Measurements from ENCODE around the gene URB1. TPM values are rescaled to one million over a fixed set of nuclear protein-coding genes. Genes with fewer than 3 reads are reported as not detected.

The URB1 gene
- total and polyA plus RNA-seq, 7 experiments from 2014 or later, result 1.8 to 20.6 (median 15.3) TPM

DNA sequence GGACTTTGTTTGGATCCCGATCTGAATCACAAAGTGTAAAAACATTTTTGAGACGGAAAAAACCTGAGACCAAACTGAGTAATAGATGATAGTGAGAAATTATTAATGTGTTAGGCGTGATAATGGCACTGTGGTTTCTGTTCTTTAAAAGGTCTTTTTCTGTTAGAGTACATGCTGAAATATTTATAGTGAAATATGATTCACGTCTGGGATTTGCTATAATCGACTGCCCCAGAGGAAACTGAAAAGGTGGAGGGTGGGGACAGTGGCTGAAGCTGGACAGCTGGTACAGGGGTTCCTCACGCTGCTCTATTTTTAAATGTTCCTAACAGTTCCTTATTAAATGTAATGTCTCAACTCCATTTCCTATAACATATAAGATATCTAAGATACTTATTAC lies 11.2 kb downstream of the URB1 start:
- no peak overlapping the region for H3K27ac Mint-ChIP-seq
- intact Hi-C loops (cut with micrococcal nuclease), result no loop called here
- no peaks in the 10 kb centered on the region for H3K9me3 Mint-ChIP-seq
- DNase-seq (no peak), ATAC-seq (no peak)
- Histone ChIP-seq H3K27ac (ENCODE audit: low read depth, low read length) (no peak overlapping the region), H3K4me3 (ENCODE audit: low read length) (no peak overlapping the region), H3K27me3 (ENCODE audit: control insufficient read depth in 2 of 2, insufficient read depth in 2 of 2, low read length in 2 of 2) (no peaks in the 10 kb centered on the region), H3K4me1 (ENCODE audit: control insufficient read depth in 2 of 2, insufficient read depth in 2 of 2, low read length in 2 of 2) (no peaks in the 10 kb centered on the region), H3K9me3 (ENCODE audit: control insufficient read depth in 2 of 3, low read length in 3 of 3) (no peaks in the 10 kb centered on the region), H3K36me3 (ENCODE audit: control insufficient read depth in 2 of 3, insufficient read depth in 3 of 3, low read length in 3 of 3) (peaks cover 6 to 86% (median 23%) of the 10 kb centered on the region in 3 experiments)
- no peaks in the 10 kb centered on the region for H3K27me3 Mint-ChIP-seq
- CTCF ChIA-PET, result no interaction called here
- H3K4me1 Mint-ChIP-seq, result peaks cover 5 to 8% (median 6%) of the 10 kb centered on the region in 7 donors
- POLR2A ChIA-PET, result no interaction called here
- peaks cover 5 to 78% (median 21%) of the 10 kb centered on the region in 5 donors for H3K36me3 Mint-ChIP-seq
- H3K4me3 Mint-ChIP-seq, result no peak overlapping the region

- H3K27ac ChIP-seq (ENCODE audit: low read depth, low read length), result no peak overlapping the region
- peaks cover 6 to 92% (median 23%) of the 10 kb centered on the region in 3 experiments for H3K36me3 ChIP-seq (ENCODE audit: control insufficient read depth in 2 of 3, insufficient read depth in 3 of 3, low read length in 3 of 3)
These were observed 11.9 kb downstream of the URB1 start for GRCh38 chr21:32380940-32381339.

DNA sequence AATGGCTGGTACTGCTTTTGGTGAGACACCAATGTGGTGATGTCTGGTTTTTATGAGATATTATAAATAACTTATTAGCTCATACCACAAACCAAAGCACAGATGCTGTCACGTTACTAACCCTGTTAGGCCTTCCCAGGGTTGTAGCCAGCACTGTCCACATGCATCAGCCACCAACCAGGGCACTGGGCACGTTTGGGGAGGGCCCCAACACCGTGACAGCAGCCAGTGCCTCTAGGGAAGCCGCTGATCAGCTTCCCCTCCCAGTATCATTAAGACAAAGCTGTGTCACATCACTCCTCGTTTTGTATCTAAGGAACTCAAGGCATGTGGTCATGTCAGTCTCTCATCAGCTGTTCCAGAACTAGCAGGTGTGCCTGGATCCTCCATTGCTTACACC lies 13.9 kb downstream of the URB1 start:
- ATAC-seq (no peak), DNase-seq (no peak)
- ChIA-PET POLR2A (no interaction called here), CTCF (no interaction called here)
- no peak overlapping the region for H3K4me3 ChIP-seq (ENCODE audit: low read length)
- peaks cover 0 to 1% (median 0%) of the 10 kb centered on the region in 7 donors for H3K4me1 Mint-ChIP-seq
- intact Hi-C loops (cut with micrococcal nuclease), result no loop called here
- no peaks in the 10 kb centered on the region for H3K9me3 Mint-ChIP-seq
- no peak overlapping the region for H3K27ac ChIP-seq (ENCODE audit: low read depth, low read length)
- H3K36me3 Mint-ChIP-seq, result peaks cover 5 to 75% (median 15%) of the 10 kb centered on the region in 5 donors
- no peaks in the 10 kb centered on the region for H3K27me3 Mint-ChIP-seq
- H3K36me3 ChIP-seq (ENCODE audit: control insufficient read depth in 2 of 3, insufficient read depth in 3 of 3, low read length in 3 of 3), result peaks cover 14 to 96% (median 18%) of the 10 kb centered on the region in 3 experiments
- no peak overlapping the region for H3K27ac Mint-ChIP-seq
- H3K4me1 ChIP-seq (ENCODE audit: control insufficient read depth in 2 of 2, insufficient read depth in 2 of 2, low read length in 2 of 2), result no peaks in the 10 kb centered on the region
- no peaks in the 10 kb centered on the region for H3K9me3 ChIP-seq (ENCODE audit: control insufficient read depth in 2 of 3, low read length in 3 of 3)
- H3K4me3 Mint-ChIP-seq, result no peak overlapping the region
- H3K27me3 ChIP-seq (ENCODE audit: control insufficient read depth in 2 of 2, insufficient read depth in 2 of 2, low read length in 2 of 2), result no peaks in the 10 kb centered on the region

More at GRCh38 chr21:32380940-32381339, 11.9 kb downstream of the URB1 start:
- Histone ChIP-seq H3K9me3 (ENCODE audit: control insufficient read depth in 2 of 3, low read length in 3 of 3) (no peaks in the 10 kb centered on the region), H3K4me1 (ENCODE audit: control insufficient read depth in 2 of 2, insufficient read depth in 2 of 2, low read length in 2 of 2) (no peaks in the 10 kb centered on the region), H3K27me3 (ENCODE audit: control insufficient read depth in 2 of 2, insufficient read depth in 2 of 2, low read length in 2 of 2) (no peaks in the 10 kb centered on the region), H3K4me3 (ENCODE audit: low read length) (no peak overlapping the region)
- Mint-ChIP-seq H3K36me3 (peaks cover 5 to 83% (median 25%) of the 10 kb centered on the region in 5 donors), H3K27me3 (no peaks in the 10 kb centered on the region), H3K9me3 (no peaks in the 10 kb centered on the region), H3K4me1 (peaks cover 1 to 8% (median 6%) of the 10 kb centered on the region in 7 donors), H3K4me3 (no peak overlapping the region), H3K27ac (no peak overlapping the region)
- ChIA-PET CTCF (no interaction called here), POLR2A (no interaction called here)
- ATAC-seq (no peak), DNase-seq (no peak)
- intact Hi-C loops (cut with micrococcal nuclease), result no loop called here

- no peak overlapping the region for H3K4me3 ChIP-seq (ENCODE audit: low read length)
- H3K27ac ChIP-seq (ENCODE audit: low read depth, low read length), result no peak overlapping the region
- POLR2A ChIA-PET, result no interaction called here
- peaks cover 12 to 88% (median 13%) of the 10 kb centered on the region in 3 experiments for H3K36me3 ChIP-seq (ENCODE audit: control insufficient read depth in 2 of 3, insufficient read depth in 3 of 3, low read length in 3 of 3)
- H3K4me1 Mint-ChIP-seq, result peaks cover 0 to 1% (median 0%) of the 10 kb centered on the region in 7 donors
- DNase-seq (no peak), ATAC-seq (no peak)
- no peaks in the 10 kb centered on the region for H3K4me1 ChIP-seq (ENCODE audit: control insufficient read depth in 2 of 2, insufficient read depth in 2 of 2, low read length in 2 of 2)
- intact Hi-C loops (cut with micrococcal nuclease), result no loop called here
- peaks cover 8 to 69% (median 14%) of the 10 kb centered on the region in 5 donors for H3K36me3 Mint-ChIP-seq
- no peaks in the 10 kb centered on the region for H3K9me3 ChIP-seq (ENCODE audit: control insufficient read depth in 2 of 3, low read length in 3 of 3)
- CTCF ChIA-PET, result interaction anchor here (0.6 kb wide), 1 partner anchor 24 kb away, joined by 3 read pairs; no protein-coding TSS in a partner anchor
- no peaks in the 10 kb centered on the region for H3K27me3 ChIP-seq (ENCODE audit: control insufficient read depth in 2 of 2, insufficient read depth in 2 of 2, low read length in 2 of 2)
- no peaks in the 10 kb centered on the region for H3K9me3 Mint-ChIP-seq
- no peaks in the 10 kb centered on the region for H3K27me3 Mint-ChIP-seq
- H3K27ac Mint-ChIP-seq, result no peak overlapping the region
- no peak overlapping the region for H3K4me3 Mint-ChIP-seq
These were observed 14.8 kb downstream of the URB1 start for GRCh38 chr21:32377991-32378390.

DNA sequence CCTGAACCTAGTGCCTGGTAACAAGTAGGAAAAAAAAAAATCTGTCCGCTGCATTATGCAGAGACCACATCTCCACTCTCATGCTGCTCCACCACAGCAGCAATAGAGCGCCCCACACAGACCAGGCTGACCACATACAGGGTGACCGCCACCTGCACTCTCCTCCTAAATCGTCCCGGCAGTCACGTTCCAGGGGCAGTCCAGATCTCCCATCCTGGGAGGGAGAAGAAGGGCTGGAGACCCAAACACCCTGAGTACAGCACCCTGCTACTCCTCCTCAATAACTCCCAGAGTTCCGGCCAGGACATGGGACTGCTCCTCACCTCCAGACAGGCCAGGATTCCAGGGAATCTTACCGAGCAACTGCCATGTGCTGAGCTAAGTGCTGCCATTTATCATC lies 15.3 kb downstream of the URB1 start:
- no peak overlapping the region for H3K27ac ChIP-seq (ENCODE audit: low read depth, low read length)
- CTCF ChIA-PET, result interaction anchor here (0.6 kb wide), 1 partner anchor 23 kb away, joined by 3 read pairs; no protein-coding TSS in a partner anchor
- H3K4me1 ChIP-seq (ENCODE audit: control insufficient read depth in 2 of 2, insufficient read depth in 2 of 2, low read length in 2 of 2), result no peaks in the 10 kb centered on the region
- peaks cover 0 to 1% (median 0%) of the 10 kb centered on the region in 7 donors for H3K4me1 Mint-ChIP-seq
- H3K36me3 ChIP-seq (ENCODE audit: control insufficient read depth in 2 of 3, insufficient read depth in 3 of 3, low read length in 3 of 3), result peaks cover 8 to 88% (median 12%) of the 10 kb centered on the region in 3 experiments
- ATAC-seq (no peak), DNase-seq (no peak)
- H3K9me3 ChIP-seq (ENCODE audit: control insufficient read depth in 2 of 3, low read length in 3 of 3), result no peaks in the 10 kb centered on the region
- H3K4me3 ChIP-seq (ENCODE audit: low read length), result no peak overlapping the region
- POLR2A ChIA-PET, result no interaction called here
- H3K27me3 ChIP-seq (ENCODE audit: control insufficient read depth in 2 of 2, insufficient read depth in 2 of 2, low read length in 2 of 2), result no peaks in the 10 kb centered on the region
- H3K4me3 Mint-ChIP-seq, result no peak overlapping the region
- H3K27ac Mint-ChIP-seq, result no peak overlapping the region
- H3K27me3 Mint-ChIP-seq, result no peaks in the 10 kb centered on the region
- no peaks in the 10 kb centered on the region for H3K9me3 Mint-ChIP-seq
- H3K36me3 Mint-ChIP-seq, result peaks cover 8 to 67% (median 18%) of the 10 kb centered on the region in 5 donors
- intact Hi-C loops (cut with micrococcal nuclease), result no loop called here

DNA sequence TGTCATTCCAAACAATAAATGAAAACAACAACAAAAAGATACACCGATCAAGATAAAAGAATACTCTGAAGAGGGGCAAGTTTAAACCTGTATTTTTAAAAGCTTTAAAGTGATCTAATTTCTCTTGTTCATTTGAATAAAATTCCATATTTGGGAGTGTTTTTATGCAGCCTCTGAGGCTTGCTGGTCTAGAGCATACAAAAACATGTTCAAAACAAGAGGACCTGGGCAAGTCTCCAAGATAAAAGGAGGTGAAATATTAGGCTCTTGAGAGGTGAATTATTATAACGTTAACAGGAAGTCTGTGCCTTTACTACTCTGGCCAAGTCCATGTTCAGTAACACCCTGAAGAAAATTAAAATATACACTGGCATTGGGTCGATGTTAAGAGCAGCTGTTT lies 20.1 kb downstream of the URB1 start:
- H3K36me3 Mint-ChIP-seq, result peaks cover 8 to 61% (median 31%) of the 10 kb centered on the region in 5 donors
- no peak overlapping the region for H3K4me3 Mint-ChIP-seq
- no peak overlapping the region for H3K27ac Mint-ChIP-seq
- no peaks in the 10 kb centered on the region for H3K27me3 ChIP-seq (ENCODE audit: control insufficient read depth in 2 of 2, insufficient read depth in 2 of 2, low read length in 2 of 2)
- no peaks in the 10 kb centered on the region for H3K9me3 Mint-ChIP-seq
- H3K4me1 ChIP-seq (ENCODE audit: control insufficient read depth in 2 of 2, insufficient read depth in 2 of 2, low read length in 2 of 2), result no peaks in the 10 kb centered on the region
- ATAC-seq (no peak), DNase-seq (no peak)
- no peaks in the 10 kb centered on the region for H3K27me3 Mint-ChIP-seq
- no peak overlapping the region for H3K27ac ChIP-seq (ENCODE audit: low read depth, low read length)
- POLR2A ChIA-PET, result interaction anchor here (0.6 kb wide), 1 partner anchor 198 kb away, joined by 5 read pairs; no protein-coding TSS in a partner anchor
- intact Hi-C loops (cut with micrococcal nuclease), result no loop called here
- no peak overlapping the region for H3K4me3 ChIP-seq (ENCODE audit: low read length)
- H3K9me3 ChIP-seq (ENCODE audit: control insufficient read depth in 2 of 3, low read length in 3 of 3), result no peaks in the 10 kb centered on the region
- CTCF ChIA-PET, result no interaction called here
- peaks cover 0 to 5% (median 0%) of the 10 kb centered on the region in 7 donors for H3K4me1 Mint-ChIP-seq
- H3K36me3 ChIP-seq (ENCODE audit: control insufficient read depth in 2 of 3, insufficient read depth in 3 of 3, low read length in 3 of 3), result peaks cover 0 to 77% (median 18%) of the 10 kb centered on the region in 3 experiments

DNA sequence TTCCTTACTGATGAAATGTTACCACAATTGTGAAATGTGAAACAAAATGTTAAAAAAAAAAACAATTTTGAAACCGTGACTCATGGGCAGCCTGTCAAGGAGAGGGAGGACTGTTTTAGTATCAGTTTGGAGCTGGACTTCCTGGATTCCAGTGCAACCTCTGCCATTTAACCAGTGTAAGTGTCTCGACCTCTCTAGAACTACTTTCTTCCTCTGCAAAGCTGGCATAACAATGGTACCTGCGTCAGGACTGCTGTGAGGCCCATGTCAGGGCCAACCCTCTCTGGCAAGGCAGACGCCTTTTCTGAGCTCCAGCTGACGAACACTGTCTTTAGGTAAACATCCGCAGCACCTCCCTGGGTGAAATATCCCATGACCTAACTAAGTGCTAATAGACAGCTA lies 20.9 kb downstream of the URB1 start:
- Histone ChIP-seq H3K27me3 (ENCODE audit: control insufficient read depth in 2 of 2, insufficient read depth in 2 of 2, low read length in 2 of 2) (no peaks in the 10 kb centered on the region), H3K4me1 (ENCODE audit: control insufficient read depth in 2 of 2, insufficient read depth in 2 of 2, low read length in 2 of 2) (no peaks in the 10 kb centered on the region), H3K27ac (ENCODE audit: low read depth, low read length) (no peak overlapping the region), H3K9me3 (ENCODE audit: control insufficient read depth in 2 of 3, low read length in 3 of 3) (no peaks in the 10 kb centered on the region), H3K4me3 (ENCODE audit: low read length) (no peak overlapping the region), H3K36me3 (ENCODE audit: control insufficient read depth in 2 of 3, insufficient read depth in 3 of 3, low read length in 3 of 3) (peaks cover 0 to 78% (median 25%) of the 10 kb centered on the region in 3 experiments)
- peaks cover 8 to 62% (median 37%) of the 10 kb centered on the region in 5 donors for H3K36me3 Mint-ChIP-seq
- no peak overlapping the region for H3K4me3 Mint-ChIP-seq
- intact Hi-C loops (cut with micrococcal nuclease), result no loop called here
- H3K9me3 Mint-ChIP-seq, result no peaks in the 10 kb centered on the region
- peak; percentile 65 for ATAC-seq
- peaks cover 0 to 5% (median 0%) of the 10 kb centered on the region in 7 donors for H3K4me1 Mint-ChIP-seq
- CTCF ChIA-PET, result no interaction called here
- no peaks in the 10 kb centered on the region for H3K27me3 Mint-ChIP-seq
- DNase-seq, result no peak
- H3K27ac Mint-ChIP-seq, result peak overlapping the region in 1 of 9 donors; percentile 38
- POLR2A ChIA-PET, result interaction anchor here (0.6 kb wide), 1 partner anchor 199 kb away, joined by 5 read pairs; no protein-coding TSS in a partner anchor
